HEK293T (cell line): ENCODE measurements around the gene UTF1.

ENCODE experiments used
- CTCF ChIA-PET: fragments of 350-600 bp; formaldehyde crosslinking; extraction: SDS; loops from one replicate; lab custom pipeline; 2021; ENCODE audit warnings: antibody characterized with exemption, inconsistent platforms; lab: Yijun Ruan, JAX
- POLR2A ChIA-PET: fragments of 350-600 bp; formaldehyde crosslinking; extraction: SDS; loops from one replicate; lab custom pipeline; 2020; ENCODE audit warnings: antibody characterized with exemption, inconsistent platforms; lab: Yijun Ruan, JAX
- DNase-seq: peaks from one replicate; pipeline ENCODE4 v3.0.0; 2012; ENCODE audit warnings: mixed read lengths; ENCODE audit errors: extremely low spot score
- ARNT ChIP-seq: fragments of 450-650 bp; IDR thresholded peaks from 2 replicates; pipeline ENCODE4 v1.6.1; 2017; ENCODE audit warnings: mild to moderate bottlenecking
- BHLHE40 ChIP-seq: fragments of 450-650 bp; IDR thresholded peaks from 2 replicates; pipeline ENCODE4 v1.6.1; 2016; ENCODE audit warnings: mild to moderate bottlenecking, moderate library complexity, borderline replicate concordance
- CTBP1 ChIP-seq: fragments of 450-650 bp; IDR thresholded peaks from 2 replicates; pipeline ENCODE4 v1.6.1; 2016; ENCODE audit warnings: borderline replicate concordance
- ELF4 ChIP-seq: fragments of 450-650 bp; IDR thresholded peaks from 2 replicates; pipeline ENCODE4 v1.6.1; 2017; ENCODE audit warnings: antibody characterized with exemption
- FOXA1 ChIP-seq: fragments of 450-650 bp; IDR thresholded peaks from 2 replicates; pipeline ENCODE4 v1.6.1; 2016; ENCODE audit warnings: mild to moderate bottlenecking
- FOXK2 ChIP-seq: fragments of 450-650 bp; IDR thresholded peaks from 2 replicates; pipeline ENCODE4 v1.6.1; 2016; ENCODE audit warnings: mild to moderate bottlenecking
- FOXM1 ChIP-seq: fragments of 450-650 bp; IDR thresholded peaks from 2 replicates; pipeline ENCODE4 v1.6.1; 2017; ENCODE audit warnings: mild to moderate bottlenecking, borderline replicate concordance
- HDGF ChIP-seq: fragments of 450-650 bp; IDR thresholded peaks from 2 replicates; pipeline ENCODE4 v1.6.1; 2017; ENCODE audit warnings: antibody characterized with exemption, borderline replicate concordance
- L3MBTL2 ChIP-seq: fragments of 450-650 bp; conservative IDR thresholded peaks from 2 replicates; pipeline ENCODE4 v1.6.1; 2016; ENCODE audit warnings: mild to moderate bottlenecking
- LEF1 ChIP-seq: fragments of 450-650 bp; IDR thresholded peaks from 2 replicates; pipeline ENCODE4 v1.6.1; 2017; ENCODE audit warnings: mild to moderate bottlenecking, borderline replicate concordance
- NFRKB ChIP-seq: fragments of 450-650 bp; IDR thresholded peaks from 2 replicates; pipeline ENCODE4 v1.6.1; 2016; ENCODE audit warnings: mild to moderate bottlenecking, moderate library complexity
- SP1 ChIP-seq: fragments of 450-650 bp; IDR thresholded peaks from 2 replicates; pipeline ENCODE4 v1.6.1; 2017
- SUZ12 ChIP-seq: fragments of 450-650 bp; IDR thresholded peaks from 2 replicates; pipeline ENCODE4 v1.6.1; 2016; ENCODE audit warnings: mild to moderate bottlenecking
- TARDBP ChIP-seq: fragments of 450-650 bp; IDR thresholded peaks from 2 replicates; pipeline ENCODE4 v1.6.1; 2016
- ZNF384 ChIP-seq: fragments of 450-650 bp; IDR thresholded peaks from 2 replicates; pipeline ENCODE4 v1.6.1; 2016
- TF ChIP-seq, protein P1 (sequence below): fragments of 450-650 bp; IDR thresholded peaks from 2 replicates; pipeline ENCODE4 v1.6.1; 2016

The UTF1 gene

GRCh38 chr10:133199488-133199885 lies 30.5 kb upstream of the UTF1 start:
- CTCF ChIA-PET: no interaction called here
- no peak for DNase-seq
- POLR2A ChIA-PET: no interaction called here
- TF ChIP-seq L3MBTL2 (no peak), TARDBP (no peak), FOXA1 (no peak), NFRKB (no peak), LEF1 (no peak), BHLHE40 (no peak), ARNT (no peak), ZNF384 (no peak), FOXM1 (no peak), SUZ12 (no peak), SP1 (no peak), ELF4 (no peak), FOXK2 (no peak), CTBP1 (no peak), HDGF (no peak)
- TF ChIP-seq, protein P1, sequence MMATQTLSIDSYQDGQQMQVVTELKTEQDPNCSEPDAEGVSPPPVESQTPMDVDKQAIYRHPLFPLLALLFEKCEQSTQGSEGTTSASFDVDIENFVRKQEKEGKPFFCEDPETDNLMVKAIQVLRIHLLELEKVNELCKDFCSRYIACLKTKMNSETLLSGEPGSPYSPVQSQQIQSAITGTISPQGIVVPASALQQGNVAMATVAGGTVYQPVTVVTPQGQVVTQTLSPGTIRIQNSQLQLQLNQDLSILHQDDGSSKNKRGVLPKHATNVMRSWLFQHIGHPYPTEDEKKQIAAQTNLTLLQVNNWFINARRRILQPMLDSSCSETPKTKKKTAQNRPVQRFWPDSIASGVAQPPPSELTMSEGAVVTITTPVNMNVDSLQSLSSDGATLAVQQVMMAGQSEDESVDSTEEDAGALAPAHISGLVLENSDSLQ: no peak

GRCh38 chr10:133199992-133200611 lies 29.9 kb upstream of the UTF1 start:
- ChIA-PET CTCF (interaction anchor here (1.0 kb wide), 1 partner anchor 45 kb away, joined by 3 read pairs; no protein-coding TSS in a partner anchor), POLR2A (no interaction called here)
- no peak for DNase-seq
- TF ChIP-seq FOXK2: no peak
- TF ChIP-seq L3MBTL2: no peak
- TF ChIP-seq, protein P1: no peak
- TF ChIP-seq FOXA1: no peak
- TF ChIP-seq SP1: no peak
- TF ChIP-seq FOXM1: no peak
- no peak for TF ChIP-seq TARDBP
- TF ChIP-seq NFRKB: no peak
- TF ChIP-seq ZNF384: no peak
- TF ChIP-seq HDGF: no peak
- TF ChIP-seq SUZ12: no peak
- TF ChIP-seq ELF4: no peak
- no peak for TF ChIP-seq LEF1
- TF ChIP-seq CTBP1: no peak
- no peak for TF ChIP-seq ARNT
- TF ChIP-seq BHLHE40: no peak

DNA sequence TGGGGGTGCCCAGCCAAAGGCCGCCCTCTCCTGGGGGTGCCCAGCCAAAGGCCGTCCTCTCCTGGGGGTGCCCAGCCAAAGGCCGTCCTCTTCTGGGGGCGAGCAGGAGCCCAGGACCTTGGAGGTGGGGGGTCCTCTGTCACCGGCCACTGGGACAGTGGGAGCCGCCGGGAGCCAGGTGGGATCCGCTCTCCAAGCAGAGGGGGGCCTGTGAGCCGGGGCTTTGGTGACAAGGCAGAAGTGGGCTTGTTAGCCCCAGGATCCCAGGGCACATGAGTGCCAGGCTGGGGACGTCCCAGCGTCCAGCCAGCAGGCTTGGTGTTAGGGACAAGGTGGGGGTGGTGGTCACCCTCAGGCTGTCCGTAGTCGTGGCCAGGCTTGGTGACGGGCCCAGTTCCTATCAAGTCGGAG lies 29.4 kb upstream of the UTF1 start:
- no peak for DNase-seq
- CTCF ChIA-PET: interaction anchor here (1.0 kb wide), 1 partner anchor 46 kb away, joined by 3 read pairs; no protein-coding TSS in a partner anchor
- TF ChIP-seq L3MBTL2: no peak
- TF ChIP-seq BHLHE40: no peak
- TF ChIP-seq, protein P1: no peak
- TF ChIP-seq FOXM1: no peak
- POLR2A ChIA-PET: no interaction called here

DNA sequence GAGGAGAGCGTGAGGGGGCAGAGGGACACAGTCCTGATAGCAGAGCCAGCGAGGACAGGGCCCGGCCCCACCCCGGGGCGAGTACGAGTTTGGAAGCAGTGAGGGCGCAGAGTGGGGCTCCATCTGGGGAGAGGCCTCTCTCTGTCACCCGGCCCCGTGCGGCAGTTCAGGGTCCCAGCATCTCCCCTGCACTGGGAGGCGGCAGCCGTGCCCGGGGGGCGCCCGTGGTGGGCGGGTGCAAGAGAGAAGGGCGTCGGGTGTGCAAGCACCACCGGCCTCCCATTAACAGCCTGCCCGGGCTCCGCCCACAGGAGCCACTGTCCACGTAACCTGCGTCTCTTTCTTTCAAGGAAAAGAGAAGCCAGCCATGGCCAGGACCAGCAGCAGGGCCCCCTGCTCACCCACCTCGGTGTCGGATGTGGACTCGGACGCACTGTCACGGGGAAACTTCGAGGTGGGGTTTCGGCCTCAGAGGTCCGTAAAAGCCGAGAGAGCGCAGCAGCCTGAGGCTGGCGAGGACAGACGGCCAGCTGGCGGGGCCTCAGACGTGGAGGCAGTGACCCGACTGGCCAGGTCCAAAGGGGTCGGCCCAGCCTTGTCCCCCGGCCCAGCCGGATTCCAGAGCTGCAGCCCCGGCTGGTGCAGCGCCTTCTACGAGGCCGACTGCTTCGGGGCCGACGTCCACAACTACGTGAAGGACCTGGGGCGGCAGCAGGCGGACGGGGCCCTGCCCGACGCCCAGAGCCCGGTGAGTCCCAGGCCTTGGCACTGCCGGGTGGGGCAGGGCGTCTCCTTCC lies 28.7 kb upstream of the UTF1 start:
- ChIA-PET CTCF (no interaction called here), POLR2A (no interaction called here)
- no peak for DNase-seq
- TF ChIP-seq FOXM1: no peak
- TF ChIP-seq ZNF384: no peak
- TF ChIP-seq LEF1: no peak
- no peak for TF ChIP-seq BHLHE40
- TF ChIP-seq FOXK2: no peak
- TF ChIP-seq, protein P1: no peak
- no peak for TF ChIP-seq ELF4
- no peak for TF ChIP-seq HDGF
- no peak for TF ChIP-seq SP1
- no peak for TF ChIP-seq FOXA1
- no peak for TF ChIP-seq NFRKB
- TF ChIP-seq CTBP1: no peak

- CTCF ChIA-PET: no interaction called here
Measured at GRCh38 chr10:133201948-133202725, 27.9 kb upstream of the UTF1 start.

More at GRCh38 chr10:133201948-133202725, 27.9 kb upstream of the UTF1 start:
- POLR2A ChIA-PET: no interaction called here
- TF ChIP-seq NFRKB (no peak), L3MBTL2 (no peak), CTBP1 (no peak), FOXK2 (no peak), HDGF (no peak), FOXM1 (no peak), TARDBP (no peak), BHLHE40 (no peak)
- TF ChIP-seq, protein P1: no peak
- DNase-seq: no peak
